Kidney (tissue), 14 donors: ENCODE results near the gene ARMH3. TPM values are rescaled to one million over a fixed set of nuclear protein-coding genes. Genes with fewer than 3 reads are reported as not detected.

Experiments used
- DNase-seq, 5 donors: peaks; one replicate each; pipeline ENCODE4 v3.0.0-alpha.2; 2013 to 2020
- FAIRE-seq: peaks from 2 replicates; lab custom pipeline; 2012; peaks lifted over from hg19 to GRCh38; lab: Jason Lieb, UNC
- H3K27ac ChIP-seq, 2 donors: one replicate each; pipeline ENCODE4 v1.7.0; 2013; ENCODE audit warnings: low read depth in 2 of 2, low read length in 2 of 2, inconsistent platforms in 1 of 2
- H3K27me3 ChIP-seq: one replicate; pipeline ENCODE4 v1.7.1; 2013; ENCODE audit warnings: low read length, inconsistent platforms; ENCODE audit not compliant: control insufficient read depth, insufficient read depth
- H3K36me3 ChIP-seq, 3 donors: one replicate each; pipeline versions ENCODE4 v1.7.0 to v1.7.1; 2013; ENCODE audit warnings: low read length in 3 of 3, control low read depth in 1 of 3, inconsistent platforms in 1 of 3; ENCODE audit not compliant: insufficient read depth in 3 of 3, control insufficient read depth in 2 of 3
- H3K4me1 ChIP-seq, 3 donors: one replicate each; pipeline versions ENCODE4 v1.7.0 to v1.7.1; 2013; ENCODE audit warnings: low read length in 3 of 3, inconsistent platforms in 1 of 3, low read depth in 1 of 3; ENCODE audit not compliant: control insufficient read depth in 2 of 3, insufficient read depth in 2 of 3
- H3K4me3 ChIP-seq, 3 donors: one replicate each; pipeline versions ENCODE4 v1.7.0 to v1.8.1; 2013; ENCODE audit warnings: low read length in 3 of 3, control low read depth in 1 of 3, inconsistent platforms in 1 of 3
- H3K9ac ChIP-seq, 3 donors: one replicate each; pipeline versions ENCODE4 v1.7.0 to v1.7.1; 2013; ENCODE audit warnings: low read length in 3 of 3, control low read depth in 1 of 3, inconsistent platforms in 1 of 3
- H3K9me3 ChIP-seq, 3 donors: one replicate each; pipeline versions ENCODE4 v1.7.0 to v1.7.1; 2013; ENCODE audit warnings: low read length in 3 of 3, control low read depth in 1 of 3, inconsistent platforms in 1 of 3; ENCODE audit not compliant: control insufficient read depth in 2 of 3, insufficient read depth in 1 of 3
- CTCF ChIP-seq: IDR thresholded peaks from 3 replicates; pipeline ENCODE4 v1.5.1; 2012; ENCODE audit warnings: mild to moderate bottlenecking, moderate library complexity, borderline replicate concordance; ENCODE audit not compliant: insufficient read depth; ENCODE audit errors: extremely low read depth
- intact Hi-C: fragments of 100-400 bp; cut with DNase I; formaldehyde crosslinking; loops from one replicate; pipeline ENCODE4 v1.11.1; 2022
- polyA plus RNA-seq: library from polyadenylated mRNA; stranded (reverse); fragments of 350-450 nt; fragmentation: Illumina TruSeq; extraction: RNeasy Lipid Tissue Mini Kit (QIAGEN cat#74804); gene quantifications from one replicate; pipeline ENCODE4 v1.2.3, GENCODE V29; 2014; ENCODE audit warnings: low read depth, low replicate concordance; ENCODE audit not compliant: insufficient read depth
- total RNA-seq: library from RNA; stranded (reverse); fragmentation: NEBNext Ultra II Directional; extraction: Animal tissue kit (Norgen Biotek cat#: 25700); gene quantifications from one replicate; pipeline ENCODE4 v1.2.1, GENCODE V29; 2021
- donor health status: control.
- donor health status: control.
- donor health status: control.
- donor health status: control.
- donor health status: control.
- donor health status: DM: yes; HTN: yes; CAD: no.
- donor health status: Normal renal cell carcinoma (clear cell type).

Gene ARMH3
- total and polyA plus RNA-seq, 2 donors from 2014 or later: 14.0 to 26.1 TPM

DNA sequence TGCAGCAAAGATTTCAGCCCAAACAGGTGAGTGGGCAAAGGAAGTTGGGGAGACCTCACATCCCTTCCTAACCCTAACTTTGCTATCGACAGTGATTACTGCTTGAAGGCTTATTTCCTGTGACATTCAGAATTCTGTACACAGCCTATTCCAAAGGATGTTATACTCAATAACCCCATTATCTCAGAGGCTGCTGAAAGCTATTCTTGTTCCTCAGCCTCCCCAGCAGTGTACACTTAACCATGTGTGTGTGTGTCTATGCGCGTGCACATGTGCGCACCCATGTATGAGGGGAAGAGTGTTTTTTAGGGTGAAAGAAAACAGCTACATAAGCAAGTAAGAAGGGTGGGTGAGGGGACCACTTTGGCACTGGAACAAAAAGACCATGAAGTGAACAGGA is 122.0 kb downstream of the ARMH3 start:
- Histone ChIP-seq H3K4me3 (no peak overlapping the region), H3K9me3 (no peaks in the 10 kb centered on the region), H3K4me1 (peaks cover 0 to 4% (median 2%) of the 10 kb centered on the region in 3 donors), H3K9ac (no peak overlapping the region), H3K36me3 (peaks cover 0 to 2% (median 0%) of the 10 kb centered on the region in 3 donors), H3K27me3 (no peaks in the 10 kb centered on the region), H3K27ac (no peak overlapping the region)
- TF ChIP-seq CTCF: no peak
- DNase-seq (no peak), FAIRE-seq (no peak)
- intact Hi-C loops: no loop called here

DNA sequence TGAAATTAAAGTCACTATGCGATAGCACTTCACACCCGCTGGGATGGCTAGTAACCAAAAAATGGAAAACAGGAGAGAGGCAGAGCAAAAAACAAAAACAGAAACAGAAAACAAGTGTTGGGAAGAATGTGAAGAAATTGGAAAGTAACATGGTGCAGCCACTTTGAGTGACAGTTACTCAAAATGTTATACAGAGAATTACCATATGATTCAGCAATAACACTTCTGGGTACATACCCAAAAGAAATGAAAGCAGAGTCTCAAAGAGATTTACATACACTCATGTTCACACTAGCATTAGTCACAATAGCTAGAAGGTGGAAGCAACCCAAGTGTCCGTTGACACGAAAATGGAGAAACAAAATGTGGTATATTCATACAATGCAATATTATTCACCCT is 123.8 kb downstream of the ARMH3 start:
- Histone ChIP-seq H3K9ac (no peak overlapping the region), H3K4me1 (peaks cover 0 to 4% (median 0%) of the 10 kb centered on the region in 3 donors), H3K9me3 (no peaks in the 10 kb centered on the region), H3K27me3 (no peaks in the 10 kb centered on the region), H3K4me3 (no peak overlapping the region), H3K36me3 (peaks cover 0 to 2% (median 0%) of the 10 kb centered on the region in 3 donors), H3K27ac (no peak overlapping the region)
- no peak for TF ChIP-seq CTCF
- DNase-seq (no peak), FAIRE-seq (no peak)
- intact Hi-C loops: no loop called here

DNA sequence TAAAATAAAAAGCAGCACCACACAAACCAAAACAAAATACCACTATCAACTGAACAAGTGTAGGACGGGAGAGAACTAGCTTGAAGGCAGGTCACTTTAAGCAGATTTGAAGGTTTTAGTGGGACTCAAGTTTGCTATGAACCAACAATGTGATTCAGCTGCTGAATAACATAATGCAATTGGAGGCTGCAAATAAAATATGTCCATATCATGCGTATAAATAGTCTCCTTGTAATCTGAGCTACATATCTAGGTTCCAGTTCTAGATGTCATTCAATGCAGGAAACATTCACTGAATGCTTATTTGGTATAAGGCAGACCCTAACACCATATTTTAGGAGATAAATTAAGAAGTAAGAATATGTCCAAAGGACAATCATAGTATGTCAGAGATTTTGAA is 130.9 kb downstream of the ARMH3 start:
- Histone ChIP-seq H3K9me3 (no peaks in the 10 kb centered on the region), H3K9ac (no peak overlapping the region), H3K4me3 (no peak overlapping the region), H3K27me3 (no peaks in the 10 kb centered on the region), H3K36me3 (peaks cover 0 to under 1% (median 0%) of the 10 kb centered on the region in 3 donors), H3K27ac (no peak overlapping the region), H3K4me1 (no peaks in the 10 kb centered on the region)
- no peak for FAIRE-seq
- intact Hi-C loops: no loop called here
- DNase-seq: no peak
- no peak for TF ChIP-seq CTCF

- FAIRE-seq: no peak
These were observed 132.7 kb downstream of the ARMH3 start for GRCh38 chr10:101923256-101923655.

More at GRCh38 chr10:101923256-101923655, 132.7 kb downstream of the ARMH3 start:
- no peak for TF ChIP-seq CTCF
- H3K9me3 ChIP-seq: no peaks in the 10 kb centered on the region
- H3K27ac ChIP-seq: no peak overlapping the region
- intact Hi-C loops: no loop called here
- DNase-seq: no peak
- no peaks in the 10 kb centered on the region for H3K4me1 ChIP-seq
- peaks cover 0 to 2% (median 0%) of the 10 kb centered on the region in 3 donors for H3K36me3 ChIP-seq
- no peaks in the 10 kb centered on the region for H3K27me3 ChIP-seq
- H3K9ac ChIP-seq: no peak overlapping the region
- H3K4me3 ChIP-seq: no peak overlapping the region
